Psoas muscle (tissue), 8 donors: ENCODE results near the gene SCN5A. TPM values are rescaled to one million over a fixed set of nuclear protein-coding genes. Genes with fewer than 3 reads are reported as not detected.

Experiments used
- ATAC-seq, 4 donors: fragments of 200-7000 bp; cut with Tn5 transposase; one replicate each; pipeline ENCODE4 v1.9.1; 2020; ENCODE audit warnings: moderate library complexity in 3 of 4, mild to moderate bottlenecking in 2 of 4
- DNase-seq, 2 donors: peaks; one replicate each; pipeline ENCODE4 v3.0.0-alpha.2; 2020
- H3K27ac ChIP-seq: fragments of 200-600 bp; one replicate; pipeline ENCODE4 v1.8.0; 2022
- H3K27me3 ChIP-seq, 3 donors: fragments of 200-600 bp in 1 of 3; one replicate each; pipeline versions ENCODE4 v1.6.1 to v1.8.0; 2013 to 2022; ENCODE audit warnings: low read length in 2 of 3, mild to moderate bottlenecking in 2 of 3, moderate library complexity in 1 of 3; ENCODE audit not compliant: insufficient read depth in 3 of 3
- H3K36me3 ChIP-seq, 2 donors: fragments of 200-600 bp in 1 of 2; one replicate each; pipeline versions ENCODE4 v1.6.1 to v1.8.0; 2013 to 2022; ENCODE audit warnings: low read depth in 1 of 2, mild to moderate bottlenecking in 1 of 2, moderate library complexity in 1 of 2; ENCODE audit not compliant: insufficient read depth in 1 of 2
- H3K4me1 ChIP-seq: fragments of 200-600 bp; one replicate; pipeline ENCODE4 v1.8.0; 2022
- H3K4me3 ChIP-seq: fragments of 200-600 bp; one replicate; pipeline ENCODE4 v1.8.0; 2022; ENCODE audit warnings: mild to moderate bottlenecking
- H3K9me3 ChIP-seq: fragments of 200-600 bp; one replicate; pipeline ENCODE4 v1.8.0; 2022
- WGBS, 3 donors: extraction: QIAGEN DNeasy Blood & Tissue Kit; methylation state at CpG; one replicate each; pipeline versions ENCODE4 v1.1.6 to v1.1.7; 2013; 5-methylcytosine and 5-hydroxymethylcytosine counted together
- intact Hi-C, 2 donors: fragments of 100-400 bp; cut with DNase I; formaldehyde crosslinking; loops; one replicate each; pipeline versions ENCODE4 v1.11.0 to v1.14.2; 2022
- polyA plus RNA-seq, 3 donors: library from polyadenylated mRNA; stranded (reverse); fragments of 200-250 nt; gene quantifications; one replicate each; pipeline ENCODE4 v1.2.3, GENCODE V29; 2013
- total RNA-seq, 4 donors: library from RNA; stranded (reverse); fragmentation: NEBNext Ultra II Directional in 2 of 4; extraction: Animal tissue kit (Norgen Biotek cat#: 25700) in 2 of 4; gene quantifications; one replicate each; pipeline versions ENCODE4 v1.2.1 to v1.2.4, GENCODE V29; 2021 to 2023
- TF ChIP-seq, protein P1 (sequence below): fragments of 200-600 bp; IDR thresholded peaks from one replicate; pipeline ENCODE4 v1.8.0; 2022; ENCODE audit warnings: antibody characterized with exemption
- donor health status: healthy with polysubstance abuse.
- donor health status: DM: no; HTN: no; CAD: no; lungs with moderate emphysema.
- donor health status: Bipolar disorder and iron deficiency.
- donor health status: healthy.
- donor health status: DM: yes; HTN: yes; CAD: no.
- donor health status: DM: no; HTN: no; CAD: no.
- donor health status: DM: no; HTN: no; CAD: no.
- donor health status: DM: yes; HTN: yes; CAD: no.

Gene SCN5A
- total and polyA plus RNA-seq, 7 donors, result 0.17 to 34.2 (median 5.7) TPM

DNA sequence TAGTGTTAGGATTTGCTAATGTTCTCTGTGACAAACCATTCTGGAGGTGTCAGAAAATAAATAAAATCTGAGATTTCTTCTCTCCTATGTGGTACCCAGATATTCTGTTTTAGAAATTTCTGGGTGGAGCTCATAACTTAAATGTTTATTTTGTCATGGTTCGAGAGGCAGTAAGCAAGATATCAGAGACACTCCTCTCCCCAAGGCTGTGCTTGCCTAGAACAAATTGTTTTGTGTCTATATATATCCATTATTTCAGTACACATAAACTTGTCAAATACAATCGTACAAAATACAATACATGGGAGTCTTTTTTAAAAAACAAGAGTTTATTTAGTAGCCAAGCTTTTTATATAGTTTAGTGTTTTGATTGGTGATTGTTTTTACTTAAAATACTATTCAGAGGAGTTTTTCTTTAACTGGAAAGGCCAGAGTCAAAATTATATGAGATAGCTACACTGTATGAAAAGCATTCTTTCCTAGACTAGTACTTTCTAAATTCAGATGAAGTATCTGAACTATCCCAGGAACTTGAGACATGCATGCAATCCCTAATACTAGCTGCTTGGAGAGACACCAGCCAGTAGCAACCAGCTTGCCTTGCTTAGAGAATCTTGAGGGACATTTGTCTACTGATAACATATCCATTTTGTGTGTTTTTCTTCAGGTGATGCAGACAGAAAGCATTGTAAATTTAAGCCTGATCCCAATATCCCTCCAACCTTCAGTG lies 148.6 kb downstream of the SCN5A start:
- DNase-seq (no peak), ATAC-seq (no peak)
- H3K9me3 ChIP-seq, result no peaks in the 10 kb centered on the region
- 32 to 40% (median 39%) methylated on average over 2 of the region's 2 CpGs for WGBS, 3 donors
- no peak overlapping the region for H3K27ac ChIP-seq
- H3K4me1 ChIP-seq, result peaks cover 23% of the 10 kb centered on the region
- no peak overlapping the region for H3K4me3 ChIP-seq
- intact Hi-C loops, result no loop called here
- H3K27me3 ChIP-seq, result no peaks in the 10 kb centered on the region
- peaks cover 0 to 67% of the 10 kb centered on the region in 2 donors for H3K36me3 ChIP-seq
- TF ChIP-seq, protein P1, sequence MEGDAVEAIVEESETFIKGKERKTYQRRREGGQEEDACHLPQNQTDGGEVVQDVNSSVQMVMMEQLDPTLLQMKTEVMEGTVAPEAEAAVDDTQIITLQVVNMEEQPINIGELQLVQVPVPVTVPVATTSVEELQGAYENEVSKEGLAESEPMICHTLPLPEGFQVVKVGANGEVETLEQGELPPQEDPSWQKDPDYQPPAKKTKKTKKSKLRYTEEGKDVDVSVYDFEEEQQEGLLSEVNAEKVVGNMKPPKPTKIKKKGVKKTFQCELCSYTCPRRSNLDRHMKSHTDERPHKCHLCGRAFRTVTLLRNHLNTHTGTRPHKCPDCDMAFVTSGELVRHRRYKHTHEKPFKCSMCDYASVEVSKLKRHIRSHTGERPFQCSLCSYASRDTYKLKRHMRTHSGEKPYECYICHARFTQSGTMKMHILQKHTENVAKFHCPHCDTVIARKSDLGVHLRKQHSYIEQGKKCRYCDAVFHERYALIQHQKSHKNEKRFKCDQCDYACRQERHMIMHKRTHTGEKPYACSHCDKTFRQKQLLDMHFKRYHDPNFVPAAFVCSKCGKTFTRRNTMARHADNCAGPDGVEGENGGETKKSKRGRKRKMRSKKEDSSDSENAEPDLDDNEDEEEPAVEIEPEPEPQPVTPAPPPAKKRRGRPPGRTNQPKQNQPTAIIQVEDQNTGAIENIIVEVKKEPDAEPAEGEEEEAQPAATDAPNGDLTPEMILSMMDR, result no peak

Other genes starting within 250 kb of the SCN5A start
- gene ACVR2B, start 195.8 kb downstream of the SCN5A start, total RNA-seq, result 10 to 100 TPM in 1 of 4 donors, 1 to 10 TPM in 3; 3.4 to 11.9 (median 6.9) TPM
- 1 to 10 TPM in 1 of 3 donors, under 1 TPM in 2; 0.59 to 1.6 (median 0.94) TPM for gene ACVR2B, start 195.8 kb downstream of the SCN5A start, polyA plus RNA-seq
- 10 to 100 TPM in 1 of 4 donors, 1 to 10 TPM in 3; 2.9 to 14.5 (median 6.1) TPM for gene EXOG, start 153.3 kb downstream of the SCN5A start, total RNA-seq
- gene EXOG, start 153.3 kb downstream of the SCN5A start, polyA plus RNA-seq, result 1 to 10 TPM; 3.2 to 5.4 (median 3.3) TPM
- gene SCN10A, start 166.5 kb upstream of the SCN5A start, total RNA-seq, result not detected
- not detected for gene SCN10A, start 166.5 kb upstream of the SCN5A start, polyA plus RNA-seq